GM21619 (cell line): ENCODE data around the gene PLEKHA7.

Source experiments
- ATAC-seq: cut with Tn5 transposase; IDR thresholded peaks from one replicate; pipeline ENCODE4 v1.9.1; 2021; ENCODE audit not compliant: unreplicated experiment

PLEKHA7 gene

GRCh38 chr11:16815047-16815767 is 199.0 kb downstream of the PLEKHA7 start:
- no peak for ATAC-seq

- no peak for ATAC-seq
Measured at GRCh38 chr11:16814410-16815046, 199.7 kb downstream of the PLEKHA7 start.

- ATAC-seq, result no peak
Measured at GRCh38 chr11:16813126-16813525, 201.1 kb downstream of the PLEKHA7 start.

GRCh38 chr11:16812274-16812673 is 201.9 kb downstream of the PLEKHA7 start:
- ATAC-seq, result no peak

GRCh38 chr11:16811136-16812020 is 202.8 kb downstream of the PLEKHA7 start:
- ATAC-seq, result no peak

- no peak for ATAC-seq
Measured at GRCh38 chr11:16809886-16810668, 204.1 kb downstream of the PLEKHA7 start.

- ATAC-seq, result no peak
Measured at GRCh38 chr11:16807306-16807705, 206.9 kb downstream of the PLEKHA7 start.

GRCh38 chr11:16806791-16807190 is 207.4 kb downstream of the PLEKHA7 start:
- ATAC-seq, result no peak

- no peak for ATAC-seq
Measured at GRCh38 chr11:16805938-16806337, 208.3 kb downstream of the PLEKHA7 start.

- no peak for ATAC-seq
Measured at GRCh38 chr11:16804104-16804947, 209.9 kb downstream of the PLEKHA7 start.

GRCh38 chr11:16801288-16801980 is 212.8 kb downstream of the PLEKHA7 start:
- ATAC-seq, result no peak

- ATAC-seq, result no peak
Measured at GRCh38 chr11:16800382-16800781, 213.8 kb downstream of the PLEKHA7 start.

GRCh38 chr11:16799890-16800289 is 214.3 kb downstream of the PLEKHA7 start:
- ATAC-seq, result no peak

- ATAC-seq, result no peak
Measured at GRCh38 chr11:16799221-16799620, 215.0 kb downstream of the PLEKHA7 start.

GRCh38 chr11:16797776-16798175 is 216.4 kb downstream of the PLEKHA7 start:
- no peak for ATAC-seq

- no peak for ATAC-seq
Measured at GRCh38 chr11:16796311-16796710, 217.9 kb downstream of the PLEKHA7 start.

GRCh38 chr11:16795146-16795545 is 219.1 kb downstream of the PLEKHA7 start:
- ATAC-seq, result no peak

GRCh38 chr11:16794047-16794818 is 220.0 kb downstream of the PLEKHA7 start:
- ATAC-seq, result no peak

- ATAC-seq, result no peak
Measured at GRCh38 chr11:16793511-16793910, 220.7 kb downstream of the PLEKHA7 start.
